Sigmoid colon (tissue), 3 donors: Measurements from ENCODE around the gene FGF11.

ENCODE experiments used
- POLR2A ChIP-seq, 2 donors: fragments of 450-650 bp; IDR thresholded peaks; one replicate each; pipeline ENCODE4 v1.6.1; 2016; ENCODE audit warnings: antibody characterized with exemption in 2 of 2, mild to moderate bottlenecking in 2 of 2, moderate library complexity in 2 of 2
- TF ChIP-seq, protein P1 (sequence below), 4 experiments: fragments of 450-650 bp in 3 of 4; fragments of 200-600 bp in 1 of 4; IDR thresholded peaks; one replicate each; pipeline ENCODE4 v1.5.1; 2016 to 2019; ENCODE audit warnings: antibody characterized with exemption in 4 of 4, mild to moderate bottlenecking in 3 of 4, moderate library complexity in 2 of 4

DNA sequence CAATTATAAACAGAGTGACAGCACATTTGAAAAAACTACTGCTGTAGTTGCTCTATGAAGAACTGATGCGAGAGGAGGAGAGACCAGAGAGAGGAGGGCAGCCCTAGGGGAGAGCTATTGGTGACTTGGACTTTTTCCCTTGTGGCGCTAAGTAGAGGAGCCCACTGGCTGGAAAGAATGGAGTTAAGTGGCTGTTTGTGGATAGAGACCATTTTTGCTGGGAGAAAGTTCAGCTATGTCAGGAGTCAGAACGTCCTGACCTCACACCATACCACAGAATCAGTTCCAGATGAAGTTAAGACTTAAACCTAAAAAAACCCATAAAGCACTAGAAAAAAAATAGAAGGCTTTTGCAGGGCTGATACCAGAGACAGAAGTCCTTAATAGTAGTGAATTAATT lies 46.9 kb downstream of the FGF11 start:
- TF ChIP-seq, protein P1, sequence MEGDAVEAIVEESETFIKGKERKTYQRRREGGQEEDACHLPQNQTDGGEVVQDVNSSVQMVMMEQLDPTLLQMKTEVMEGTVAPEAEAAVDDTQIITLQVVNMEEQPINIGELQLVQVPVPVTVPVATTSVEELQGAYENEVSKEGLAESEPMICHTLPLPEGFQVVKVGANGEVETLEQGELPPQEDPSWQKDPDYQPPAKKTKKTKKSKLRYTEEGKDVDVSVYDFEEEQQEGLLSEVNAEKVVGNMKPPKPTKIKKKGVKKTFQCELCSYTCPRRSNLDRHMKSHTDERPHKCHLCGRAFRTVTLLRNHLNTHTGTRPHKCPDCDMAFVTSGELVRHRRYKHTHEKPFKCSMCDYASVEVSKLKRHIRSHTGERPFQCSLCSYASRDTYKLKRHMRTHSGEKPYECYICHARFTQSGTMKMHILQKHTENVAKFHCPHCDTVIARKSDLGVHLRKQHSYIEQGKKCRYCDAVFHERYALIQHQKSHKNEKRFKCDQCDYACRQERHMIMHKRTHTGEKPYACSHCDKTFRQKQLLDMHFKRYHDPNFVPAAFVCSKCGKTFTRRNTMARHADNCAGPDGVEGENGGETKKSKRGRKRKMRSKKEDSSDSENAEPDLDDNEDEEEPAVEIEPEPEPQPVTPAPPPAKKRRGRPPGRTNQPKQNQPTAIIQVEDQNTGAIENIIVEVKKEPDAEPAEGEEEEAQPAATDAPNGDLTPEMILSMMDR (IDR thresholded peaks at IDR 0.05): no peak
- TF ChIP-seq POLR2A (IDR thresholded peaks at IDR 0.05): no peak
